GM23338 (cell line): ENCODE results near the gene UBQLNL. TPM values are rescaled to one million over a fixed set of nuclear protein-coding genes. Genes with fewer than 3 reads are reported as not detected.

Source experiments
- ATAC-seq: fragments of 200-7000 bp; cut with Tn5 transposase; 3 replicates; pipeline ENCODE4 v1.9.1; 2020
- DNase-seq: peaks from one replicate; pipeline ENCODE4 v3.0.0-alpha.2; 2015; ENCODE audit warnings: low spot score
- H2AFZ ChIP-seq: fragments of 200-600 bp; sonication (generic); 2 replicates; pipeline ENCODE4 v1.8.0; 2016; ENCODE audit warnings: antibody characterized with exemption, mild to moderate bottlenecking, moderate library complexity
- H3F3A ChIP-seq: fragments of 200-600 bp; sonication (generic); replicated peaks from 2 replicates; pipeline ENCODE4 v1.8.0; 2017; ENCODE audit warnings: antibody characterized with exemption, mixed run types, low read depth
- H3K27ac ChIP-seq: fragments of 200-600 bp; sonication (generic); 2 replicates; pipeline ENCODE4 v1.6.1; 2016; ENCODE audit warnings: low read depth
- H3K27me3 ChIP-seq: fragments of 200-600 bp; sonication (generic); 2 replicates; pipeline ENCODE4 v1.8.0; 2016; ENCODE audit warnings: mild to moderate bottlenecking, mixed run types, moderate library complexity; ENCODE audit not compliant: insufficient read depth
- H3K36me3 ChIP-seq: fragments of 200-600 bp; sonication (generic); 2 replicates; pipeline ENCODE4 v1.8.0; 2016; ENCODE audit warnings: mild to moderate bottlenecking; ENCODE audit not compliant: insufficient read depth
- H3K4me1 ChIP-seq: fragments of 200-600 bp; sonication (generic); 2 replicates; pipeline ENCODE4 v1.8.0; 2016; ENCODE audit warnings: mild to moderate bottlenecking, moderate library complexity; ENCODE audit not compliant: insufficient read depth
- H3K4me2 ChIP-seq: fragments of 200-600 bp; sonication (generic); 2 replicates; pipeline ENCODE4 v1.7.1; 2017; ENCODE audit warnings: mixed run types
- H3K4me3 ChIP-seq: fragments of 200-600 bp; sonication (generic); 2 replicates; pipeline ENCODE4 v1.6.1; 2016; ENCODE audit warnings: mixed run types
- H3K79me2 ChIP-seq: fragments of 200-600 bp; sonication (generic); replicated peaks from 2 replicates; pipeline ENCODE4 v1.8.0; 2017; ENCODE audit warnings: mild to moderate bottlenecking; ENCODE audit not compliant: insufficient read depth
- H3K9me2 ChIP-seq: fragments of 200-600 bp; sonication (generic); 2 replicates; pipeline ENCODE4 v1.8.0; 2017; ENCODE audit not compliant: insufficient read depth
- H4K20me1 ChIP-seq: fragments of 200-600 bp; sonication (generic); replicated peaks from 2 replicates; pipeline ENCODE4 v1.8.0; 2017; ENCODE audit warnings: mild to moderate bottlenecking; ENCODE audit not compliant: insufficient read depth
- H3K27ac Mint-ChIP-seq: 2 replicates; pipeline ENCODE4 v1.8.0; 2020; ENCODE audit warnings: inconsistent platforms, mild to moderate bottlenecking, moderate library complexity, mixed read lengths
- H3K27me3 Mint-ChIP-seq: 3 replicates; pipeline ENCODE4 v1.8.0; 2022; ENCODE audit warnings: low read depth, mild to moderate bottlenecking, moderate library complexity, mixed read lengths, inconsistent platforms; ENCODE audit not compliant: insufficient read depth, poor library complexity
- H3K36me3 Mint-ChIP-seq: 3 replicates; pipeline ENCODE4 v1.8.0; 2021; ENCODE audit warnings: low read depth, mild to moderate bottlenecking, inconsistent platforms, moderate library complexity, mixed read lengths
- H3K4me1 Mint-ChIP-seq: 3 replicates; pipeline ENCODE4 v1.8.0; 2020; ENCODE audit warnings: mild to moderate bottlenecking, inconsistent platforms, mixed read lengths
- H3K4me3 Mint-ChIP-seq: 3 replicates; pipeline ENCODE4 v1.8.0; 2021; ENCODE audit warnings: moderate library complexity, mild to moderate bottlenecking, inconsistent platforms, mixed read lengths
- H3K9me3 Mint-ChIP-seq: 3 replicates; pipeline ENCODE4 v1.8.0; 2020; ENCODE audit warnings: moderate library complexity, mild to moderate bottlenecking, inconsistent platforms, mixed read lengths
- CREB1 ChIP-seq: fragments of 250-450 bp; sonication (Bioruptor Pico); IDR thresholded peaks from 2 replicates; pipeline ENCODE4 v1.5.0; 2020; ENCODE audit warnings: low read depth, mild to moderate bottlenecking, moderate library complexity
- EZH2 ChIP-seq: fragments of 200-600 bp; sonication (generic); IDR thresholded peaks from one replicate; pipeline ENCODE4 v1.8.0; 2017; ENCODE audit warnings: antibody characterized with exemption, mild to moderate bottlenecking, low read depth; ENCODE audit not compliant: unreplicated experiment
- EZH2phosphoT487 ChIP-seq: fragments of 200-600 bp; sonication (generic); IDR thresholded peaks from one replicate; pipeline ENCODE4 v1.8.1; 2018; ENCODE audit warnings: antibody characterized with exemption; ENCODE audit not compliant: unreplicated experiment
- JUNB ChIP-seq: IDR thresholded peaks from one replicate; pipeline ENCODE4 v1.6.1; 2016; ENCODE audit warnings: antibody characterized with exemption; ENCODE audit not compliant: unreplicated experiment
- POLR2AphosphoS5 ChIP-seq: IDR thresholded peaks from 2 replicates; pipeline ENCODE4 v1.6.1; 2016; ENCODE audit warnings: antibody characterized with exemption, low read depth
- ZNF331 ChIP-seq: fragments of 250-450 bp; sonication (Bioruptor Pico); IDR thresholded peaks from 2 replicates; pipeline ENCODE4 v1.5.0; 2020; ENCODE audit warnings: low read depth, mild to moderate bottlenecking, moderate library complexity
- polyA plus RNA-seq: library from polyadenylated mRNA; unstranded; fragments of >200 nt; fragmentation: Nextera tagmentation; extraction: Ambion mirVana; gene quantifications from 2 replicates; pipeline ENCODE4 v1.2.1, GENCODE V29; 2016
- total RNA-seq: library from RNA; depleted of rRNA; stranded (reverse); fragments of >200 nt; shearing (Covaris generic); gene quantifications from 2 replicates; pipeline ENCODE4 v1.2.3, GENCODE V29; 2014
- TF ChIP-seq, protein P1 (sequence below): IDR thresholded peaks from one replicate; pipeline ENCODE4 v1.6.1; 2018; ENCODE audit warnings: antibody characterized with exemption; ENCODE audit not compliant: unreplicated experiment
- TF ChIP-seq, protein P2 (sequence below): fragments of 250-450 bp; sonication (Bioruptor Pico); IDR thresholded peaks from 2 replicates; pipeline ENCODE4 v1.5.0; 2020; ENCODE audit warnings: mild to moderate bottlenecking, moderate library complexity

Gene UBQLNL
- total and polyA plus RNA-seq, 2 experiments from 2014 or later = 0.52 TPM; not detected in 1

DNA sequence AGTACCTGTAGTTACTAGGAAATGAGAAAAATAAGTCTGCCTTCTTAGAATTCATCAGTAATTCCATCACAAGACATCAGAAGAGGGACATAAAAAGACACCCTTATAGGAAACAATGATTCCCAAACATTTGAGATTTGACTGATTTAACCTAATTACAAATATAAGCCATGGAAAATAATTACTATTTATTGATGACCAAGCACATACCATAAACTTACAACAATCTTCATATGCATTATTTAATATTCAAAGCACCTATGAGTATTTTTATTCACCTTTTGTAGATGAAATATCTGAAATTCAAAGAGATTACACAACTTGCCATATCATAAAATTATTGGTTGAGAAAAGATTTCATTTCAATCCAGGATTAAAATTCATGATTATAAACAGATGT lies 42.6 kb downstream of the UBQLNL start:
- Mint-ChIP-seq H3K36me3 (peaks cover 3% of the 10 kb centered on the region; the same call in 1 of the 3 replicates), H3K9me3 (peaks cover 9% of the 10 kb centered on the region), H3K4me3 (no peak overlapping the region), H3K27me3 (no peaks in the 10 kb centered on the region), H3K27ac (no peak overlapping the region), H3K4me1 (no peaks in the 10 kb centered on the region)
- H4K20me1 ChIP-seq = no peaks in the 10 kb centered on the region
- no peak overlapping the region for H3K27ac ChIP-seq
- no peak overlapping the region for H3K4me3 ChIP-seq
- H3K9me2 ChIP-seq = 0 out of 2 replicates have a peak, but pooled peaks cover 3% of the 10 kb centered on the region
- H3K36me3 ChIP-seq = no peaks in the 10 kb centered on the region
- DNase-seq = no peak
- H3F3A ChIP-seq = no peaks in the 10 kb centered on the region
- H3K4me1 ChIP-seq = no peaks in the 10 kb centered on the region
- no peak for TF ChIP-seq EZH2phosphoT487
- no peak for TF ChIP-seq ZNF331 (CRISPR knock-in tag)
- TF ChIP-seq, protein P1, sequence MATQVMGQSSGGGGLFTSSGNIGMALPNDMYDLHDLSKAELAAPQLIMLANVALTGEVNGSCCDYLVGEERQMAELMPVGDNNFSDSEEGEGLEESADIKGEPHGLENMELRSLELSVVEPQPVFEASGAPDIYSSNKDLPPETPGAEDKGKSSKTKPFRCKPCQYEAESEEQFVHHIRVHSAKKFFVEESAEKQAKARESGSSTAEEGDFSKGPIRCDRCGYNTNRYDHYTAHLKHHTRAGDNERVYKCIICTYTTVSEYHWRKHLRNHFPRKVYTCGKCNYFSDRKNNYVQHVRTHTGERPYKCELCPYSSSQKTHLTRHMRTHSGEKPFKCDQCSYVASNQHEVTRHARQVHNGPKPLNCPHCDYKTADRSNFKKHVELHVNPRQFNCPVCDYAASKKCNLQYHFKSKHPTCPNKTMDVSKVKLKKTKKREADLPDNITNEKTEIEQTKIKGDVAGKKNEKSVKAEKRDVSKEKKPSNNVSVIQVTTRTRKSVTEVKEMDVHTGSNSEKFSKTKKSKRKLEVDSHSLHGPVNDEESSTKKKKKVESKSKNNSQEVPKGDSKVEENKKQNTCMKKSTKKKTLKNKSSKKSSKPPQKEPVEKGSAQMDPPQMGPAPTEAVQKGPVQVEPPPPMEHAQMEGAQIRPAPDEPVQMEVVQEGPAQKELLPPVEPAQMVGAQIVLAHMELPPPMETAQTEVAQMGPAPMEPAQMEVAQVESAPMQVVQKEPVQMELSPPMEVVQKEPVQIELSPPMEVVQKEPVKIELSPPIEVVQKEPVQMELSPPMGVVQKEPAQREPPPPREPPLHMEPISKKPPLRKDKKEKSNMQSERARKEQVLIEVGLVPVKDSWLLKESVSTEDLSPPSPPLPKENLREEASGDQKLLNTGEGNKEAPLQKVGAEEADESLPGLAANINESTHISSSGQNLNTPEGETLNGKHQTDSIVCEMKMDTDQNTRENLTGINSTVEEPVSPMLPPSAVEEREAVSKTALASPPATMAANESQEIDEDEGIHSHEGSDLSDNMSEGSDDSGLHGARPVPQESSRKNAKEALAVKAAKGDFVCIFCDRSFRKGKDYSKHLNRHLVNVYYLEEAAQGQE = no peak
- no peak for TF ChIP-seq CREB1 (CRISPR knock-in tag)
- TF ChIP-seq JUNB = no peak
- no peak for TF ChIP-seq EZH2
- TF ChIP-seq, protein P2, sequence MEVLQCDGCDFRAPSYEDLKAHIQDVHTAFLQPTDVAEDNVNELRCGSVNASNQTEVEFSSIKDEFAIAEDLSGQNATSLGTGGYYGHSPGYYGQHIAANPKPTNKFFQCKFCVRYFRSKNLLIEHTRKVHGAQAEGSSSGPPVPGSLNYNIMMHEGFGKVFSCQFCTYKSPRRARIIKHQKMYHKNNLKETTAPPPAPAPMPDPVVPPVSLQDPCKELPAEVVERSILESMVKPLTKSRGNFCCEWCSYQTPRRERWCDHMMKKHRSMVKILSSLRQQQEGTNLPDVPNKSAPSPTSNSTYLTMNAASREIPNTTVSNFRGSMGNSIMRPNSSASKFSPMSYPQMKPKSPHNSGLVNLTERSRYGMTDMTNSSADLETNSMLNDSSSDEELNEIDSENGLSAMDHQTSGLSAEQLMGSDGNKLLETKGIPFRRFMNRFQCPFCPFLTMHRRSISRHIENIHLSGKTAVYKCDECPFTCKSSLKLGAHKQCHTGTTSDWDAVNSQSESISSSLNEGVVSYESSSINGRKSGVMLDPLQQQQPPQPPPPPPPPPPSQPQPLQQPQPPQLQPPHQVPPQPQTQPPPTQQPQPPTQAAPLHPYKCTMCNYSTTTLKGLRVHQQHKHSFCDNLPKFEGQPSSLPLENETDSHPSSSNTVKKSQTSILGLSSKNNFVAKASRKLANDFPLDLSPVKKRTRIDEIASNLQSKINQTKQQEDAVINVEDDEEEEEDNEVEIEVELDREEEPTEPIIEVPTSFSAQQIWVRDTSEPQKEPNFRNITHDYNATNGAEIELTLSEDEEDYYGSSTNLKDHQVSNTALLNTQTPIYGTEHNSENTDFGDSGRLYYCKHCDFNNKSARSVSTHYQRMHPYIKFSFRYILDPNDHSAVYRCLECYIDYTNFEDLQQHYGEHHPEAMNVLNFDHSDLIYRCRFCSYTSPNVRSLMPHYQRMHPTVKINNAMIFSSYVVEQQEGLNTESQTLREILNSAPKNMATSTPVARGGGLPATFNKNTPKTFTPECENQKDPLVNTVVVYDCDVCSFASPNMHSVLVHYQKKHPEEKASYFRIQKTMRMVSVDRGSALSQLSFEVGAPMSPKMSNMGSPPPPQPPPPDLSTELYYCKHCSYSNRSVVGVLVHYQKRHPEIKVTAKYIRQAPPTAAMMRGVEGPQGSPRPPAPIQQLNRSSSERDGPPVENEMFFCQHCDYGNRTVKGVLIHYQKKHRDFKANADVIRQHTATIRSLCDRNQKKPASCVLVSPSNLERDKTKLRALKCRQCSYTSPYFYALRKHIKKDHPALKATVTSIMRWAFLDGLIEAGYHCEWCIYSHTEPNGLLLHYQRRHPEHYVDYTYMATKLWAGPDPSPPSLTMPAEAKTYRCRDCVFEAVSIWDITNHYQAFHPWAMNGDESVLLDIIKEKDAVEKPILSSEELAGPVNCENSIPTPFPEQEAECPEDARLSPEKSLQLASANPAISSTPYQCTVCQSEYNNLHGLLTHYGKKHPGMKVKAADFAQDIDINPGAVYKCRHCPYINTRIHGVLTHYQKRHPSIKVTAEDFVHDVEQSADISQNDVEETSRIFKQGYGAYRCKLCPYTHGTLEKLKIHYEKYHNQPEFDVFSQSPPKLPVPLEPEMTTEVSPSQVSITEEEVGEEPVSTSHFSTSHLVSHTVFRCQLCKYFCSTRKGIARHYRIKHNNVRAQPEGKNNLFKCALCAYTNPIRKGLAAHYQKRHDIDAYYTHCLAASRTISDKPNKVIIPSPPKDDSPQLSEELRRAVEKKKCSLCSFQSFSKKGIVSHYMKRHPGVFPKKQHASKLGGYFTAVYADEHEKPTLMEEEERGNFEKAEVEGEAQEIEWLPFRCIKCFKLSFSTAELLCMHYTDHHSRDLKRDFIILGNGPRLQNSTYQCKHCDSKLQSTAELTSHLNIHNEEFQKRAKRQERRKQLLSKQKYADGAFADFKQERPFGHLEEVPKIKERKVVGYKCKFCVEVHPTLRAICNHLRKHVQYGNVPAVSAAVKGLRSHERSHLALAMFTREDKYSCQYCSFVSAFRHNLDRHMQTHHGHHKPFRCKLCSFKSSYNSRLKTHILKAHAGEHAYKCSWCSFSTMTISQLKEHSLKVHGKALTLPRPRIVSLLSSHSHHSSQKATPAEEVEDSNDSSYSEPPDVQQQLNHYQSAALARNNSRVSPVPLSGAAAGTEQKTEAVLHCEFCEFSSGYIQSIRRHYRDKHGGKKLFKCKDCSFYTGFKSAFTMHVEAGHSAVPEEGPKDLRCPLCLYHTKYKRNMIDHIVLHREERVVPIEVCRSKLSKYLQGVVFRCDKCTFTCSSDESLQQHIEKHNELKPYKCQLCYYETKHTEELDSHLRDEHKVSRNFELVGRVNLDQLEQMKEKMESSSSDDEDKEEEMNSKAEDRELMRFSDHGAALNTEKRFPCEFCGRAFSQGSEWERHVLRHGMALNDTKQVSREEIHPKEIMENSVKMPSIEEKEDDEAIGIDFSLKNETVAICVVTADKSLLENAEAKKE = no peak
- no peak for TF ChIP-seq POLR2AphosphoS5
- no peaks in the 10 kb centered on the region for H3K27me3 ChIP-seq
- no peak overlapping the region for H2AFZ ChIP-seq
- no peaks in the 10 kb centered on the region for H3K79me2 ChIP-seq
- ATAC-seq = no peak
- no peak overlapping the region for H3K4me2 ChIP-seq
